ENCODE measurements around the gene ACTRT3.
"Not testable (repeated sequence)": the region's sequence is repeated elsewhere in the genome, so short reads cannot be mapped to it uniquely, and the experiment has no call there.

Gene ACTRT3

GRCh38 chr3:169750665-169751064 lies 18.7 kb downstream of the ACTRT3 start:
- Histone ChIP-seq H3K9me3 (ENCODE audit: control insufficient read depth, insufficient read depth, low read length) (no peaks in the 10 kb centered on the region), H3K9ac (ENCODE audit: low read depth, low read length) (no peak overlapping the region), H3K27ac (ENCODE audit: low read depth, low read length) (no peak overlapping the region), H3K36me3 (ENCODE audit: control insufficient read depth, insufficient read depth, low read length) (no peaks in the 10 kb centered on the region), H3K27me3 (ENCODE audit: control insufficient read depth, insufficient read depth, low read length) (no peaks in the 10 kb centered on the region), H3K4me3 (ENCODE audit: low read depth, low read length) (no peak overlapping the region), H3K4me1 (ENCODE audit: control insufficient read depth, insufficient read depth, low read length) (no peaks in the 10 kb centered on the region)

GRCh38 chr3:169748670-169749069 lies 20.7 kb downstream of the ACTRT3 start:
- Histone ChIP-seq H3K4me1 (ENCODE audit: control insufficient read depth, insufficient read depth, low read length) (peaks cover 6% of the 10 kb centered on the region), H3K27me3 (ENCODE audit: control insufficient read depth, insufficient read depth, low read length) (no peaks in the 10 kb centered on the region), H3K9ac (ENCODE audit: low read depth, low read length) (no peak overlapping the region), H3K36me3 (ENCODE audit: control insufficient read depth, insufficient read depth, low read length) (no peaks in the 10 kb centered on the region), H3K27ac (ENCODE audit: low read depth, low read length) (no peak overlapping the region), H3K4me3 (ENCODE audit: low read depth, low read length) (no peak overlapping the region), H3K9me3 (ENCODE audit: control insufficient read depth, insufficient read depth, low read length) (no peaks in the 10 kb centered on the region)

DNA sequence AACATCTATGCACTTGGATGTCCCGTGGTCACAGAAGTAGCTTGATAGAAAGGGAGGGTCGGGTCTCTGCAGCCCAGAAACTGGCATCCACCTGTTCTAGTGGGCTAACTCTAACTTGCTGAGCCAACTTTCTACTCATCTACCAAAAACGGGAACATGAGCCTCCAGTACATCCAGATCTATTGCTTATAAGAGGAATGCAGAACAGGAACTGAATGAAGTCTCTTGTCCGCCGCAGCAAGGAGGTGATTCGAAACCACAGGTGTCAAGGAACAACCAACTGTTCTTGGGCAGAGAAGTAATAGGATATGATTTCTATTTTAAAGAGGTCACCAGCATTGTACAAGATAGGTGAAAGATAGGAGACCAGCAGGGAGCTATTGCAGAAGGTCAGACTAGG lies 22.4 kb downstream of the ACTRT3 start:
- Histone ChIP-seq H3K4me3 (ENCODE audit: low read depth, low read length) (no peak overlapping the region), H3K36me3 (ENCODE audit: control insufficient read depth, insufficient read depth, low read length) (no peaks in the 10 kb centered on the region), H3K27ac (ENCODE audit: low read depth, low read length) (no peak overlapping the region), H3K4me1 (ENCODE audit: control insufficient read depth, insufficient read depth, low read length) (peaks cover 10% of the 10 kb centered on the region), H3K9ac (ENCODE audit: low read depth, low read length) (no peak overlapping the region), H3K9me3 (ENCODE audit: control insufficient read depth, insufficient read depth, low read length) (no peaks in the 10 kb centered on the region), H3K27me3 (ENCODE audit: control insufficient read depth, insufficient read depth, low read length) (no peaks in the 10 kb centered on the region)

DNA sequence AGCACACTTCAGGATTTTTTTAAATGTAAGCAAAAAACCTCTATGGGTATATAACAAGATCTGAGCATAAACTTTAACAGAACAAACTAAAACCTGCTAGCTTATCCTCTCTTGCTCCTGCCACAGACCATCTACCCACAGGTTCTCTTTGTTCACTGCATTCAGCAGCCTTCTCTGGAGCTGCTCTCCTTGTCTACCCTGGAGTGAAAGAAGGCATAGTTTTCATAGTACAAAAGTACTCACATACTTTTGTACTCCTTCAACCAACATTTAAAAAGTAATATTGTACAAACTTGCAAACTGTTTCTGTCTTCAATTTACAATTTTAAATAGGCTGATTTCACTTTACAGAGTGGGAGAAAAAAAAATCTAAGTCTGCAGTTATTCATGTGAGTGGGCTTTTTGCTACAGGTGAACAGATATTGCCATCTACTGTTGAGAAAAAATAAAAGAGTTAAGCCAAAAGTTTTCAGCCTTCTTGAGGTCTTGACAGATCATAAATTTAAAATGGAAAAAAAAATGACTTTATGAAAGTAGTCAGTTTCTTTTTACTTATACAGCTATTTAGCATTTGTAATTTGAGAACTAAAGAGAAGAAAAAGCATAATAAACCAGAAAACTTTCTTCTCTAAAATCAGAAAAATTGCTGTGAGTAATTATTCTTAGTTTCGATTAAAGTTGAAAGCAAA lies 24.9 kb downstream of the ACTRT3 start:
- Histone ChIP-seq H3K27me3 (ENCODE audit: control insufficient read depth, insufficient read depth, low read length) (no peaks in the 10 kb centered on the region), H3K4me1 (ENCODE audit: control insufficient read depth, insufficient read depth, low read length) (peaks cover 12% of the 10 kb centered on the region), H3K36me3 (ENCODE audit: control insufficient read depth, insufficient read depth, low read length) (no peaks in the 10 kb centered on the region), H3K27ac (ENCODE audit: low read depth, low read length) (peak overlapping the region; percentile 54), H3K9me3 (ENCODE audit: control insufficient read depth, insufficient read depth, low read length) (no peaks in the 10 kb centered on the region), H3K4me3 (ENCODE audit: low read depth, low read length) (no peak overlapping the region), H3K9ac (ENCODE audit: low read depth, low read length) (no peak overlapping the region)

- no peaks in the 10 kb centered on the region for H3K27me3 ChIP-seq (ENCODE audit: control insufficient read depth, insufficient read depth, low read length)
- H3K9me3 ChIP-seq (ENCODE audit: control insufficient read depth, insufficient read depth, low read length) = no peaks in the 10 kb centered on the region
- no peaks in the 10 kb centered on the region for H3K36me3 ChIP-seq (ENCODE audit: control insufficient read depth, insufficient read depth, low read length)
- H3K9ac ChIP-seq (ENCODE audit: low read depth, low read length) = no peak overlapping the region
- peaks cover 16% of the 10 kb centered on the region for H3K4me1 ChIP-seq (ENCODE audit: control insufficient read depth, insufficient read depth, low read length)
- H3K4me3 ChIP-seq (ENCODE audit: low read depth, low read length) = no peak overlapping the region
- H3K27ac ChIP-seq (ENCODE audit: low read depth, low read length) = peak overlapping the region; percentile 52
These were observed 30.3 kb downstream of the ACTRT3 start for GRCh38 chr3:169739067-169739466.

GRCh38 chr3:169731857-169732256 lies 37.5 kb downstream of the ACTRT3 start:
- H3K4me1 ChIP-seq (ENCODE audit: control insufficient read depth, insufficient read depth, low read length); H3K36me3 ChIP-seq (ENCODE audit: control insufficient read depth, insufficient read depth, low read length); H3K27ac ChIP-seq (ENCODE audit: low read depth, low read length); H3K4me3 ChIP-seq (ENCODE audit: low read depth, low read length); H3K27me3 ChIP-seq (ENCODE audit: control insufficient read depth, insufficient read depth, low read length); H3K9ac ChIP-seq (ENCODE audit: low read depth, low read length); H3K9me3 ChIP-seq (ENCODE audit: control insufficient read depth, insufficient read depth, low read length): not testable (repeated sequence)

DNA sequence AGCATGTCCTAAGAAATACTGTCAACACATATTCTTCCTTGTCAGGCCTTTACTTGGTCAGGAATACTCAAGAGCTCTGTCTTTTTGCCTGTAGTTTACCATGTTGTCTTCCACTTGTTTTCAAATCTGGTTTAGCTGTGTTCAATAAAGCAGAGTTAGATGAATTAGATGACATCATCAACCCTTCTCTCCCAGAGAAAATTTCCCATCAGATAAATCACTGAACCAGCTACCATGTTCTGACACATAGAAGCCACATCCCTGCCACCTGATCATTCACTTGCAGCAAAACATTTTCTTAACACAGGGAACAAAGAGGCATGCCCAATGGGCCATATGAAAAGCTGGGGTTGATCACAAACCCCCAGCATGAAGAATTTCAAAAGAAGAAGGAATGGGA lies 46.6 kb downstream of the ACTRT3 start:
- H3K9me3 ChIP-seq (ENCODE audit: control insufficient read depth, insufficient read depth, low read length) = no peaks in the 10 kb centered on the region
- H3K9ac ChIP-seq (ENCODE audit: low read depth, low read length) = no peak overlapping the region
- H3K4me3 ChIP-seq (ENCODE audit: low read depth, low read length) = no peak overlapping the region
- H3K4me1 ChIP-seq (ENCODE audit: control insufficient read depth, insufficient read depth, low read length) = no peaks in the 10 kb centered on the region
- no peak overlapping the region for H3K27ac ChIP-seq (ENCODE audit: low read depth, low read length)
- H3K36me3 ChIP-seq (ENCODE audit: control insufficient read depth, insufficient read depth, low read length) = no peaks in the 10 kb centered on the region
- H3K27me3 ChIP-seq (ENCODE audit: control insufficient read depth, insufficient read depth, low read length) = no peaks in the 10 kb centered on the region

- not testable (repeated sequence) for H3K4me1 ChIP-seq (ENCODE audit: control insufficient read depth, insufficient read depth, low read length); H3K4me3 ChIP-seq (ENCODE audit: low read depth, low read length); H3K27ac ChIP-seq (ENCODE audit: low read depth, low read length); H3K9me3 ChIP-seq (ENCODE audit: control insufficient read depth, insufficient read depth, low read length); H3K9ac ChIP-seq (ENCODE audit: low read depth, low read length); H3K36me3 ChIP-seq (ENCODE audit: control insufficient read depth, insufficient read depth, low read length); H3K27me3 ChIP-seq (ENCODE audit: control insufficient read depth, insufficient read depth, low read length)
These were observed 50.9 kb downstream of the ACTRT3 start for GRCh38 chr3:169718415-169718814.
